PC-9 (cell line): ENCODE measurements around the gene TMEM53. TPM values are rescaled to one million over a fixed set of nuclear protein-coding genes. Genes with fewer than 3 reads are reported as not detected.
"Not testable (repeated sequence)": the region's sequence is repeated elsewhere in the genome, so short reads cannot be mapped to it uniquely, and the experiment has no call there.

Experiments used
- BruUV-seq: library from RNA; stranded (reverse); fragments of 400-500 nt; replicated peaks from 2 replicates; lab custom pipeline; 2021; lab: Mats Ljungman, UMichigan
- CTCF ChIA-PET: fragments of 300-600 bp; sonication (Branson Sonifier 250); formaldehyde crosslinking; loops from one replicate; lab custom pipeline; 2022; ENCODE audit warnings: antibody characterized with exemption; lab: Charles Lee
- POLR2A ChIA-PET: fragments of 300-600 bp; sonication (Branson Sonifier 250); formaldehyde crosslinking; loops from one replicate; lab custom pipeline; 2022; ENCODE audit warnings: antibody characterized with exemption; ENCODE audit not compliant: unreplicated experiment; lab: Charles Lee
- DNase-seq, 2 experiments: peaks; one replicate each; pipeline versions ENCODE4 v3.0.0 to v3.0.0-alpha.2; 2015 to 2022; ENCODE audit warnings: mixed read lengths in 1 of 2
- H2AFZ ChIP-seq: fragments of 200-600 bp; sonication (generic); 2 replicates; pipeline ENCODE4 v1.8.1; 2017; ENCODE audit warnings: antibody characterized with exemption
- H3F3A ChIP-seq: fragments of 200-600 bp; sonication (generic); 2 replicates; pipeline ENCODE4 v1.8.1; 2017; ENCODE audit warnings: antibody characterized with exemption, mild to moderate bottlenecking, low read depth; ENCODE audit not compliant: insufficient read depth
- H3K27ac ChIP-seq: fragments of 200-600 bp; sonication (generic); 2 replicates; pipeline ENCODE4 v1.6.1; 2016; ENCODE audit warnings: mixed run types
- H3K27me3 ChIP-seq: fragments of 200-600 bp; sonication (generic); 2 replicates; pipeline ENCODE4 v1.6.1; 2016; ENCODE audit warnings: low read depth, mixed run types; ENCODE audit not compliant: insufficient read depth
- H3K36me3 ChIP-seq: fragments of 200-600 bp; sonication (generic); 2 replicates; pipeline ENCODE4 v1.6.1; 2016; ENCODE audit warnings: low read depth, mixed run types
- H3K4me1 ChIP-seq: fragments of 200-600 bp; sonication (generic); replicated peaks from 2 replicates; pipeline ENCODE4 v1.6.1; 2016; ENCODE audit warnings: mixed run types; ENCODE audit not compliant: insufficient read depth
- H3K4me2 ChIP-seq: fragments of 200-600 bp; sonication (generic); 2 replicates; pipeline ENCODE4 v1.6.1; 2017; ENCODE audit warnings: mixed run types
- H3K4me3 ChIP-seq: fragments of 200-600 bp; sonication (generic); 2 replicates; pipeline ENCODE4 v1.6.1; 2016; ENCODE audit warnings: mixed run types
- H3K79me2 ChIP-seq: fragments of 200-600 bp; sonication (generic); 2 replicates; pipeline ENCODE4 v1.6.1; 2017; ENCODE audit warnings: low read depth, mixed run types
- H3K9me2 ChIP-seq: fragments of 200-600 bp; sonication (generic); 2 replicates; pipeline ENCODE4 v1.8.1; 2017; ENCODE audit warnings: mild to moderate bottlenecking; ENCODE audit not compliant: insufficient read depth
- H3K9me3 ChIP-seq: fragments of 200-600 bp; sonication (generic); 2 replicates; pipeline ENCODE4 v1.8.1; 2016; ENCODE audit warnings: low read depth; ENCODE audit not compliant: insufficient read depth
- H4K20me1 ChIP-seq: fragments of 200-600 bp; sonication (generic); 2 replicates; pipeline ENCODE4 v1.8.1; 2017; ENCODE audit not compliant: insufficient read depth
- CTCF ChIP-seq: fragments of 200-600 bp; sonication (generic); conservative IDR thresholded peaks from 2 replicates; pipeline ENCODE4 v1.6.1; 2017; ENCODE audit warnings: mixed run types, antibody characterized with exemption, mild to moderate bottlenecking, moderate library complexity
- EZH2 ChIP-seq: fragments of 200-600 bp; sonication (generic); IDR thresholded peaks from 2 replicates; pipeline ENCODE4 v1.8.0; 2017; ENCODE audit warnings: antibody characterized with exemption, low read depth
- intact Hi-C: fragments of 100-400 bp; cut with micrococcal nuclease; formaldehyde crosslinking; loops from one replicate; pipeline ENCODE4 v1.10.0; 2022; ENCODE audit not compliant: unreplicated experiment
- total RNA-seq: library from RNA; stranded (reverse); gene quantifications from 2 replicates; pipeline ENCODE4 v1.2.3, GENCODE V29; 2021

TMEM53 gene
- total RNA-seq, 1 experiment from 2014 or later: 36.1 TPM

GRCh38 chr1:44672254-44672955, 1.9 kb downstream of the TMEM53 start:
- Histone ChIP-seq H2AFZ (no peak overlapping the region), H3K4me3 (0 out of 2 replicates have a peak overlapping the region, but pooled peaks have one; percentile 8), H3K9me3 (no peaks in the 10 kb centered on the region), H3K4me1 (peaks cover 49% of the 10 kb centered on the region), H3K79me2 (peaks cover 31% of the 10 kb centered on the region), H3K27me3 (no peaks in the 10 kb centered on the region), H3K4me2 (peak overlapping the region; percentile 84), H3K36me3 (no peaks in the 10 kb centered on the region), H3F3A (peaks cover 49% of the 10 kb centered on the region), H3K9me2 (no peaks in the 10 kb centered on the region; the same call in 1 of the 2 replicates), H4K20me1 (no peaks in the 10 kb centered on the region), H3K27ac (peak overlapping the region; percentile 42; the same call in 1 of the 2 replicates)
- no peak for TF ChIP-seq EZH2
- TF ChIP-seq CTCF: no peak
- peak; percentile 70 to 75 for DNase-seq
- ChIA-PET POLR2A (interaction anchor here (0.6 to 3.5 kb wide), 2 partner anchors 49 to 630 kb away, joined by 5 to 39 read pairs; no protein-coding TSS in a partner anchor), CTCF (interaction anchor here (0.6 to 1.9 kb wide), 4 partner anchors 19 to 60 kb away, joined by 4 to 17 read pairs (median 6); no protein-coding TSS in a partner anchor)
- no TSS peak for BruUV-seq
- intact Hi-C loops: loop anchor here (2.0 to 10.0 kb wide), 2 partner anchors 16 to 1012 kb away; partner anchors contain the start of genes GPBP1L1 and TMEM69

GRCh38 chr1:44670751-44671640, 3.3 kb downstream of the TMEM53 start:
- Histone ChIP-seq H3F3A (peaks cover 35% of the 10 kb centered on the region), H3K9me3 (no peaks in the 10 kb centered on the region), H3K36me3 (no peaks in the 10 kb centered on the region), H3K4me3 (no peak overlapping the region), H3K79me2 (peaks cover 31% of the 10 kb centered on the region), H3K9me2 (no peaks in the 10 kb centered on the region; the same call in 1 of the 2 replicates), H3K4me1 (peaks cover 35% of the 10 kb centered on the region), H3K4me2 (no peak overlapping the region), H4K20me1 (no peaks in the 10 kb centered on the region), H3K27ac (no peak overlapping the region), H2AFZ (no peak overlapping the region), H3K27me3 (no peaks in the 10 kb centered on the region)
- no TSS peak for BruUV-seq
- intact Hi-C loops: loop anchor here (10.0 kb wide), 1 partner anchor 1014 kb away; the partner anchor contains the start of genes GPBP1L1 and TMEM69
- TF ChIP-seq CTCF (no peak), EZH2 (no peak)
- no peak for DNase-seq
- ChIA-PET CTCF (interaction anchor here (0.7 to 1.3 kb wide), 4 partner anchors 10 to 454 kb away, joined by 4 to 7 read pairs (median 4); no protein-coding TSS in a partner anchor), POLR2A (interaction anchor here (0.6 to 3.5 kb wide), 3 partner anchors 28 to 313 kb away, joined by 4 to 39 read pairs (median 12); no protein-coding TSS in a partner anchor)

- H3K4me3 ChIP-seq, H3K4me2 ChIP-seq, H4K20me1 ChIP-seq, H3K4me1 ChIP-seq, BruUV-seq, H3F3A ChIP-seq, H3K36me3 ChIP-seq, H3K27ac ChIP-seq, POLR2A ChIA-PET, H3K9me2 ChIP-seq, H2AFZ ChIP-seq, CTCF ChIA-PET, H3K9me3 ChIP-seq, H3K27me3 ChIP-seq, DNase-seq, intact Hi-C loops: not testable (repeated sequence)
- H3K79me2 ChIP-seq: peaks cover 11% of the 10 kb centered on the region; the same call in 1 of the 2 replicates
Observed at GRCh38 chr1:44666719-44667118, 7.6 kb downstream of the TMEM53 start.
